NCI-H2081 treated with DMSO at 0.1 percent for 48 hours (cell line): ENCODE results near the gene UBE2K.
"Not testable (repeated sequence)": the region's sequence is repeated elsewhere in the genome, so short reads cannot be mapped to it uniquely, and the experiment has no call there.

ENCODE experiments used
- DNase-seq: peaks from one replicate; lab custom pipeline; 2025; lab: John Stamatoyannopoulos, UW

The UBE2K gene

GRCh38 chr4:39689970-39690369, 8.0 kb upstream of the UBE2K start:
- DNase-seq = no peak

DNA sequence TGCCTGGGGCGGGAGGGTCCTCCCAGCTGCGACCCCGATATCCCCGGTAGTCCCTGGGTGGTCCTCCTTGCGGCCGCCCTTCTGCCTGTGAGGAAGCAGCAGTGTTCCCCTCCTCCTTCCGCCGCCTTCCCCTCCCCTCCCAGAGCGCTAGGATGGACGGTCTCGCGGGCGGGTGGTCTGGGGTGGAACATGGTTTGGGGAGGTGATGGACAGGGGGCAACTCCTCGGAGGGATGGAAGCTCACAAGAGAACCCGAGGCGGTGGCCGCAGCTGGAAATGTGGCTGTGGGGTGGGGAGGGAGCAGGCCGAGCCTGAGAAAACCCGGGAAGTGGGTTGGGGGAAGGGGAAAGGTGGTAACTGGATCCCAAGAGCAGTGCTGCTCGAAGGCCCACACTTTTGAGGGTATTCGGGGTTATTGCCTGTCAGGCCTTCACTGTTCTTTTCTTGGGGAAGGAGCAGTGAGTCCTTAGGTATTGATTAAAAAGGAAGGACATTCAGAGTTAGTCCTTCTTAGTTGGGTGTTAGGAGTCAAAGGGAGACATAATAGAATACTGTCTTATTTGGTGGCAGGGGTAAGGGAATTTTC, 581 bp downstream of the UBE2K start:
- DNase-seq = no peak

GRCh38 chr4:39699687-39700409, 1.9 kb downstream of the UBE2K start:
- DNase-seq = no peak

- no peak for DNase-seq
Observed at GRCh38 chr4:39700554-39700953, 2.6 kb downstream of the UBE2K start.

- no peak for DNase-seq
Observed at GRCh38 chr4:39702716-39703115, 4.8 kb downstream of the UBE2K start.

DNA sequence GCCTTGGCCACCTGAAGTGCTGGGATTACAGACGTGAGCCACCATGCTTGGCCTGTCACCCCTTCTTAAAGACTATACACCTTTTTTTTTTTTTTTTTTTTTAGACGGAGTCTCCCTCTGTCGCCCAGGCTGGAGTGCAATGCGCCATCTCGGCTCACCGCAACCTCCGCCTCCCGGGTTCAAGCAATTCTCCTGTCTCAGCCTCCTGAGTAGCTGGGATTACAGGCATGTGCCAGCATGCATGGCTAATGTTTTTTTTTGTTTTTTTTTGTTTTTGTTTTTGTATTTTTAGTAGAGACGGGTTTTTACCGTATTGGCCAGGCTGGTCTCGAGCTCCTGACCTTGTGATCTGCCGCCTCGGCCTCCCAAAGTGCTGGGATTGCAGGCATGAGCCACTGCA, 6.9 kb downstream of the UBE2K start:
- not testable (repeated sequence) for DNase-seq

GRCh38 chr4:39706334-39706733, 8.4 kb downstream of the UBE2K start:
- DNase-seq = no peak

DNA sequence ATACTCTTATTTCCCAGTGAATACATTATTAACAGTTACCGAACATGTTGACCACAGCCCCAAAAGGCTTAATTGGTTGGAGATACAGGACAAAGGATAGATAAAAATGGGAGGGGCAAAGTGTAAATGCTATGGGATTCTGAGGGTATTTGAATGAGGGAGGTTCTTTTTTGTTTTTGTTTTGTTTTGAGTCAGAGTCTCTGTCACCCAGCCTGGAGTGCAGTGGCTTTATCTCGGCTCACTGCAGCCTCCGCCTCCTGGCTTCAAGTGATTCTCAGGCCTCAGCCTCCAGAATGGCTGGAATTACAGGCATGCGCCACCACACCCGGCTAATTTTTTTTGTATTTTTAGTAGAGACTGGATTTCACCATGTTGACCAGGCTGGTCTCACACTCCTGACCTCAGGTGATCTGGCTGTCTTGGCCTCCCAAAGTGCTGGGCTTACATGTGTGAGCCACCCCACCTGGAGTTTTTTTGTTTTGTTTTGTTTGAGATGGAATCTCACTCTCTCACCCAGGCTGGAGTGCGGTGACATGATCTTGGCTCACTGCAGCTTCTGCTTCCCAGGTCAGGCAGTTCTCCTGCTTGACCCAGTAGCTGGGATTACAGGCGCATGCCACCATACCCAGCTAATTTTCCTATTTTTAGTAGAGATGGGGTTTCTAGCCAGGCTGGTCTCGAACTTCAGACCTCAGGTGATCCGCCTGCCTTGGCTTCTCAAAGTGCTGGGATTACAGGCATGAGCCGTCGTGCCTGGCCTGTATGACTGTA, 9.0 kb downstream of the UBE2K start:
- DNase-seq = no peak

DNA sequence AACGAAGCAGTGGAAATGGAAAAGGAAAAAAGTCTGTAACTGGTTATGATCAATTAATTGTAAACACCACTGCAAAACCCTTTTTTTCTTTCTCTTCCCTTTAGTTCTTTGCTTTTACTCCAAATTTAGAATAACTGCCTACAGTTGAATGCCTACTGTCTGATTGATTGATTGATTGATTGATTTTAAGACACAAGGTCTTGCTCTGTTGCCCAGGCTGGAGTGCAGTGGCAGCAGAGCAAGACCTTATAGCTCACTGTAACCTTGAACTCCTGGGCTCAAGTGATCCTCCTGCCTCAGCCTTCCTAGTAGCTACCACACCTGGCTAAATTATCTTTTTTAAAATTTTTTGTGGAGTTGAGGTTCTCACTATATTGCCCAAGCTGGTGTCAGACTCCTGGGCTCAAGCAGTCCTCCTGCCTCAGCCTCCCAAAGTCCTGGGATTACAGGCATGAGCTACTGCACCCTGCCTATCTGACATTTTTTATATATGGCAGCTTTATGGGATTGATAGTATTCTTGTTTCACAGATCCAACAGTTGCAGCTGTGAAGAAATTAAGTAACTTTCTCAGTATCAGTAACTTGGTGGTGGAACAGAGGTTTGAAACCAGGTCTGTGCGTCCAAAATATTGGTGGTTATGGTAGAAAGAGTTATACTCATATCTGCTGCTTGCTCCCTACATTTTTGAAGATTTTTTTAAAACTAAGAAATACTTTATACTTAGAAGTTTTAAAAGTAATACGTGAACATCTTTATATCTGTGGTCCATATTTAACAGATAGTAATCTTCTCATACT, 12.4 kb downstream of the UBE2K start:
- DNase-seq = no peak

- DNase-seq = no peak
Observed at GRCh38 chr4:39712819-39713607, 15.1 kb downstream of the UBE2K start.

GRCh38 chr4:39713691-39714090, 15.8 kb downstream of the UBE2K start:
- DNase-seq = no peak

DNA sequence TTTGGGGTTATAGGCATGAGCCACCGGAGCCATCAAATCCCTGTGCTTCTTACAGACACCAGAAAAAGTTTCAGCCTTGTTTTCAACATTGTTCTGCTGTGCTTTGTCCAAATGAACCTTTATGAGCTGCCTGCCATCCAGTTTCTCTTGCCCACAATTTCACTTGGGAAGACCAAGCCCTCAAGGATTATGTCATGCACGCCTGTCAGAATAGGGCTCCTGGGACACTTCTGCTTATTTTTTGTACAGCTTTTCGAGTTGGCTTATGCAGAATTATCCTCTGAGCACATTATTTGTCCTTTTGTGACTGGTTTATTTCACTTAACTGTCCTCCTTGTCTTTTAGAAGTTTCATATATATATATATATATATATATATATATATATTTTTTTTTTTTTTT, 16.2 kb downstream of the UBE2K start:
- no peak for DNase-seq

DNA sequence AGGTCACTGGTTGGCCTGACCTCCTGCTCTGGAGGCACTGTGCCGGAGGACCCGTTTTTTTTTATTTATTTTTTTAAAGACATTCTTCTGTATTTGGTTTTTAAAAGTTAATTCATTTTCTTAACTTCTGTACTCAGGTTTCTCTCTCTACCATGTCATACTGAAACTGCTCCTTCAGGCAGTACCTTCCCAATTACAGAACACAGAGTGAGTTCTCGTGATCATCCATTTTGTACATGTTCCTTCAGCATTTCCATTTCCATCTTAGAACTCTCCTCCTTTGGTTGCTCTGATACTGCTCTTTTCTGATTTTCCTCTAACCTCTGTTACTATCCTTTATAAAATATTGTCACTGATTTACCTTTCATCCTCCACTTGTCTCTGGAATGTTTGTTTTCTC, 17.9 kb downstream of the UBE2K start:
- no peak for DNase-seq

GRCh38 chr4:39716356-39716755, 18.4 kb downstream of the UBE2K start:
- no peak for DNase-seq

GRCh38 chr4:39717743-39718142, 19.8 kb downstream of the UBE2K start:
- DNase-seq = not testable (repeated sequence)

- no peak for DNase-seq
Observed at GRCh38 chr4:39718366-39719323, 20.7 kb downstream of the UBE2K start.

DNA sequence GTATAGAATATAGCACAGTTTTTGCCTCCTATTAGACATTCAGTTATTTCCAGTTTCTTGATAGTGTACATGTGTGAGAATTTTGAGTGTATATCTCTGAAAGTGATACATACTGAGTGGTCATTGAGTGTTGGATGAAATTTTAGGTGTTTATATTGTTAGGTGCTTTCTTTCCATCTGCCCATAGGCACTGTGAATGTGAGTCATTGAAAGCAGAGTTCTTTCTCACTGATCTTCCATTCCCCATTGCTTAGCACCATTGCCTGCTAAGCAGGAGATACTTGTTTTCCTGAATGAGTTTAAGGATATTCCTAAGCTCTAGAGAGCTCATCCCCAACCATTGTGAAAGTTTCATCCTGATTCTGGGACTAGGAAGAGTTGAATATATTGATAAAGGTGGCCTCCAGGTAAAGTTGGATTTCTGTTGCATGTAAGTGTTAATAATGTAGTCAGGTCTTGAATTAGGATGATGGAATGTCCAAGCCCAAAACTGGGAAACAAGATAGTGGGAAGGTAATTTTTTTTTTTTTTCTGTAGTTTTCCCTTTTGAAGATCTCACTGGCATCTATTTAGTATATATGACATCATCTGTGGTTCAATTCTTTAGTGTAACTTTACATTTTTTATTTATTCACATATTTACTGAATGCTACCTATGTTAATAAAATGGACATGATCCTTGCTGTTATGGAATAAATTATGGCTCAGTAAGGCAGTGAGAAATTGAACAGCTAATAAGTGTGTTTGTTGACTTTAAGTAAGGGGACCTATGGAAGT, 22.1 kb downstream of the UBE2K start:
- no peak for DNase-seq

DNA sequence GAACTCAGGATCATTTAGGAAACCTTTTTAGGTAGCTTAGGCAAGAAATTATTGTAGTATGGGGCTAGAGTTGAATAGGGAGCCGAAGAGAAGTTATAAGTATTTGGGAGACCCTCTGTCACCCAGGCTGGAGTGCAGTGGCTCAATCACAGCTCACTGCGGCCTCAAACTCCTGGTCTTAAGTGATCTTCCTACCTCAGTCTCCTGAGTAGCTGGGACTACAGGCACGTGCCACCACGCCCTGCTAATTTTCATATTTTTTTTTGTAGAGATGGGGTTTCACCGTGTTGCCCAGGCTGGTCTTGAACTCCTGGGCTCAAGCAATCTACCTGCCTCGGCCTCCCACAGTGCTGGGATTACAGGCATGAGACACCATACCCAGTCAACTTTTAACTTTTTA, 23.3 kb downstream of the UBE2K start:
- not testable (repeated sequence) for DNase-seq

- no peak for DNase-seq
Observed at GRCh38 chr4:39721788-39722187, 23.9 kb downstream of the UBE2K start.

DNA sequence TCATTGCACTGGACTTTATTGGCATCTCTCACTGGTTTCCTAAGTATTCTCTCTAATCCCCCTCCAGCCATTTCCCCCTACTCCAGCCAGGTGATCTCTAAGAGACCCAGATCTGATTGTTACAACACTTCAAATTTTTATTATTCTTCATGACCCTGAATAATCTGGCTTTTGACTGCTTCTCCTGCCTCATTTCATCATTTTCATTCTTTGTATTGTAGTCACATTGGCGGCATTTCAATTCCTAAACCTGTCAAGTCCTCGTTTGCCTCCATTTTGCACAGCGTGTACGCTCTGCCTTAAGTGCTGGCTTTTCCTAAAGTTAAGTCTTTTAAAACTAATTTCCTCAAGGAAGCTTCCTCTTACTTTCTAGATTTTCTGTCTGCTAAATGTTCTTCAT, 31.6 kb downstream of the UBE2K start:
- no peak for DNase-seq
